WERI-Rb-1 (cell line): ENCODE measurements around the gene PTPRM.

ENCODE experiments used
- DNase-seq: peaks from one replicate; pipeline ENCODE4 v3.0.0-alpha.2; 2020
- H3K27ac ChIP-seq: fragments of 250-450 bp; sonication (Bioruptor Pico); 2 replicates; pipeline ENCODE4 v1.5.1; 2020; ENCODE audit warnings: mild to moderate bottlenecking, moderate library complexity
- H3K27me3 ChIP-seq: fragments of 250-450 bp; sonication (Bioruptor Pico); 2 replicates; pipeline ENCODE4 v1.5.1; 2021; ENCODE audit warnings: mild to moderate bottlenecking, low read depth, moderate library complexity; ENCODE audit not compliant: insufficient read depth, severe bottlenecking
- H3K36me3 ChIP-seq: fragments of 250-450 bp; sonication (Bioruptor Pico); 2 replicates; pipeline ENCODE4 v1.5.1; 2020; ENCODE audit warnings: mild to moderate bottlenecking, moderate library complexity
- H3K4me3 ChIP-seq: 2 replicates; pipeline ENCODE4 v1.5.1; 2011; ENCODE audit warnings: low read depth, mild to moderate bottlenecking, control low read depth, low read length
- H3K9me3 ChIP-seq: fragments of 250-450 bp; sonication (Bioruptor Pico); 2 replicates; pipeline ENCODE4 v1.5.1; 2021; ENCODE audit warnings: mild to moderate bottlenecking, moderate library complexity; ENCODE audit not compliant: severe bottlenecking
- TF ChIP-seq, protein P1 (sequence below): IDR thresholded peaks from 2 replicates; pipeline ENCODE4 v1.5.1; 2011; ENCODE audit warnings: low read depth, mild to moderate bottlenecking, control low read depth, inconsistent platforms, low read length

Gene PTPRM

DNA sequence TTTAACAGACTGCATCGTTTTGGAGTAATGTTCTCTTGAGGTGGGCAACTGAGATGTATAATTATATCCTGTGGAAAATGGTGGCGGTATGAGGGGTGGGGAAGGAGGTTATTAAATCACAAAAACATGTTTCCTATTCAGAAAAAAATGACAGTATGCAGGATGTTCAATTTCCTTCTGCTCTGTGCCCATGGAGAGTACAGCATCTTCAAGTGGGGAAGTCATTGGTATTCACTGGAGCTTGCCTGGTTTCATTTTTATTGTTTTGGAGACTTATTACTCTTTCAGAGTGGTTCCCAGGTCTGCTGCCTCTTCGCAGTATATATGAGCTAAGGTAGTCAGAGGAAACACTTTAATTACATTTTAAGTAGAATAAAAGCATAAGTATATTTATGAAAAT lies 723.3 kb downstream of the PTPRM start:
- Histone ChIP-seq H3K27ac (no peak overlapping the region), H3K36me3 (no peaks in the 10 kb centered on the region), H3K9me3 (no peaks in the 10 kb centered on the region), H3K27me3 (no peaks in the 10 kb centered on the region), H3K4me3 (no peak overlapping the region)
- DNase-seq: no peak
- TF ChIP-seq, protein P1, sequence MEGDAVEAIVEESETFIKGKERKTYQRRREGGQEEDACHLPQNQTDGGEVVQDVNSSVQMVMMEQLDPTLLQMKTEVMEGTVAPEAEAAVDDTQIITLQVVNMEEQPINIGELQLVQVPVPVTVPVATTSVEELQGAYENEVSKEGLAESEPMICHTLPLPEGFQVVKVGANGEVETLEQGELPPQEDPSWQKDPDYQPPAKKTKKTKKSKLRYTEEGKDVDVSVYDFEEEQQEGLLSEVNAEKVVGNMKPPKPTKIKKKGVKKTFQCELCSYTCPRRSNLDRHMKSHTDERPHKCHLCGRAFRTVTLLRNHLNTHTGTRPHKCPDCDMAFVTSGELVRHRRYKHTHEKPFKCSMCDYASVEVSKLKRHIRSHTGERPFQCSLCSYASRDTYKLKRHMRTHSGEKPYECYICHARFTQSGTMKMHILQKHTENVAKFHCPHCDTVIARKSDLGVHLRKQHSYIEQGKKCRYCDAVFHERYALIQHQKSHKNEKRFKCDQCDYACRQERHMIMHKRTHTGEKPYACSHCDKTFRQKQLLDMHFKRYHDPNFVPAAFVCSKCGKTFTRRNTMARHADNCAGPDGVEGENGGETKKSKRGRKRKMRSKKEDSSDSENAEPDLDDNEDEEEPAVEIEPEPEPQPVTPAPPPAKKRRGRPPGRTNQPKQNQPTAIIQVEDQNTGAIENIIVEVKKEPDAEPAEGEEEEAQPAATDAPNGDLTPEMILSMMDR: no peak

DNA sequence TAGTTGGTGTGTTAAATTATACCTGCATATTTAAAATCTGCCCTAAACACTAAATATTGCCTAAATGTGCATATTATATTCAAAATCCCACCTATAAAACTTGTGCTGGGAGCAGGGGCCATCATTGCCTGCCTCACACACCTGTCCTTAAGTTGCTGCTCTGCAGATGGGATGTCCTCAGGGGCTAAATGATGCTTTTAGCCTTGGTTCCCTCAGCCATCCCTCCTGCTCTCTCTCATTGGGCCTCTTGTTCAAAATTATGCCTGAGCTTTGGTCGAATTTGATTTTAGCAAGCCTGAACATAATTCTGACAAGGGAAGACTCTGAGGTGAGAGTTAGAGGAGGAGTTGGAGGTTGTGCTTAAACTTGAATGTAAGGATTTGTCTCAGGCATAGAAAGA lies 723.8 kb downstream of the PTPRM start:
- Histone ChIP-seq H3K36me3 (no peaks in the 10 kb centered on the region), H3K4me3 (no peak overlapping the region), H3K27me3 (no peaks in the 10 kb centered on the region), H3K27ac (no peak overlapping the region), H3K9me3 (no peaks in the 10 kb centered on the region)
- TF ChIP-seq, protein P1: no peak
- no peak for DNase-seq

DNA sequence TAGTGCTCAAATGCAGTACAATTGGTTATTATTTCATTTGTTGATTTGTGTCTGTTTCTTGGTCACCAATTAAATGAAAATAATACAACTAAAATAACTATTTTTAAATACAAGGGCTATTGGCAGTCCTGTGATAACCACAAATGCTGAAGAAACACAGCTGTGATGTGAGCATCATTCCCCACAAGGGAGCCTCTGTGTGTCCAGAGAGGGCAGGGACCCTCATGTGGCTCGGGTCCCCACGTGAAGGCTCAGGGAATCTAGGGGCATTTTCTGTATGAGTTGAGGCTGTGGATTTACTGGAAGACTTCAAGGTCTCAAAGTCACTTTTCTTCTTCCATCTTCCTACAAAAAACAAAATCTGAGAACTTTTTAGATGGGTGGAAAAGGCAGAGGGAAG lies 726.1 kb downstream of the PTPRM start:
- no peaks in the 10 kb centered on the region for H3K36me3 ChIP-seq

DNA sequence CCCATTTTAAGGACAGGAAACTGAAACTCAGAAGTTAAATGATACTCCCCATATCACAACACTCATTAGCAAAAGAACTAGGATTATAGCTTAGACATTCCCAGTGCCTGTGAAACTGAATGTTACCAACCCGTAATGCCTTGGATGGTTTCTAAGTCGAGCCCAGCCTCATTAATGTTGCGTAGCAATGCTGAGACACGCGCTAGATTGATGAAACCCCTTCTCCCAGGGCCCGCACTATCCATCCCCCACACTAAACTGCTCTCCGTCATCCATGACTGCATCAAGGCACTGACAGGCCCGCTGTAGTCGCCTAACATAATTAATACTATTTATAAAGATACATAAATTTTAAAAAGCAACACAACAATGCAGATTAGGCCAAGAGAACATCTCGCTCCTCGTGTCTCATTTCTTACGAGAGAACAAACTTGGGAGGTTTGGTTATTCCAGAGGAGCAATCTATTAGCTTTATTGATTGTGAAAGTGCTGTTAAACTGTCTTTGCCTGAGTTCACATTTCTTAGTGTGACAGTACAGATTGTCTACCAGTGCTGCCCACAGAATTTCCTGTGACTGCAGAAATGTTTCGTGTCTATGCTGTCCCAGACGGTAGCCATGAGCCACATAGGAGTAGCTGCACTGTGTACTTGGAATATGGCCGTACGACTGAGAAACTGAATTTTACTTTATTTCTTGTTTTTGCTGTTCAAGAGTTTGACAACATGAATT lies 729.9 kb downstream of the PTPRM start:
- no peaks in the 10 kb centered on the region for H3K27me3 ChIP-seq
- no peak overlapping the region for H3K27ac ChIP-seq
- no peak overlapping the region for H3K4me3 ChIP-seq
- no peaks in the 10 kb centered on the region for H3K9me3 ChIP-seq
- TF ChIP-seq, protein P1: no peak
- no peak for DNase-seq
- no peaks in the 10 kb centered on the region for H3K36me3 ChIP-seq

More for the DNA sequence above, 726.1 kb downstream of the PTPRM start:
- DNase-seq: no peak
- no peak overlapping the region for H3K4me3 ChIP-seq
- no peak overlapping the region for H3K27ac ChIP-seq
- H3K9me3 ChIP-seq: no peaks in the 10 kb centered on the region
- TF ChIP-seq, protein P1: no peak
- no peaks in the 10 kb centered on the region for H3K27me3 ChIP-seq

DNA sequence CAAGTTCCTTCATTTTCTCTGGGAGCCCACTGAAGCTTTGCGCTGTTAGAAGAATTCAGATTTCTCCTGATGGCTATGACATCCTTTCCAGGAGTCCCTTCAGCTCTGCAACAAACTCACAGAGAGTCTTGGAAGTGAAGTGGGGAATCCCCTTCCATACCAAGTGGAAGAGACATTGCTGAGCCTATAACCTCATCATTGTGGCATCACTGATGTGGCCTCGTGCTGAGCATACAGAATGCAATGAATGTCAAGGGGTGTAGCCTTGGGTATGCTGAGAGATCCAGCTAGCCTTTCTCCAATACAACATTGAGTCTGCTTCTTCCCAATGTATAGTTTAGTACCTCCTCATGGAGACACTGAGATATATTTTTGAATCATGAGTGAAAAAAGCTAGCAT lies 731.1 kb downstream of the PTPRM start:
- H3K36me3 ChIP-seq: no peaks in the 10 kb centered on the region
- H3K9me3 ChIP-seq: no peaks in the 10 kb centered on the region
- TF ChIP-seq, protein P1: no peak
- no peak for DNase-seq
- no peak overlapping the region for H3K4me3 ChIP-seq
- no peaks in the 10 kb centered on the region for H3K27me3 ChIP-seq
- no peak overlapping the region for H3K27ac ChIP-seq
